Measurements from ENCODE around the gene MXD3. TPM values are rescaled to one million over a fixed set of nuclear protein-coding genes. Genes with fewer than 3 reads are reported as not detected.

The MXD3 gene
- total RNA-seq, 1 donor from 2014 or later, result 18.4 TPM

DNA sequence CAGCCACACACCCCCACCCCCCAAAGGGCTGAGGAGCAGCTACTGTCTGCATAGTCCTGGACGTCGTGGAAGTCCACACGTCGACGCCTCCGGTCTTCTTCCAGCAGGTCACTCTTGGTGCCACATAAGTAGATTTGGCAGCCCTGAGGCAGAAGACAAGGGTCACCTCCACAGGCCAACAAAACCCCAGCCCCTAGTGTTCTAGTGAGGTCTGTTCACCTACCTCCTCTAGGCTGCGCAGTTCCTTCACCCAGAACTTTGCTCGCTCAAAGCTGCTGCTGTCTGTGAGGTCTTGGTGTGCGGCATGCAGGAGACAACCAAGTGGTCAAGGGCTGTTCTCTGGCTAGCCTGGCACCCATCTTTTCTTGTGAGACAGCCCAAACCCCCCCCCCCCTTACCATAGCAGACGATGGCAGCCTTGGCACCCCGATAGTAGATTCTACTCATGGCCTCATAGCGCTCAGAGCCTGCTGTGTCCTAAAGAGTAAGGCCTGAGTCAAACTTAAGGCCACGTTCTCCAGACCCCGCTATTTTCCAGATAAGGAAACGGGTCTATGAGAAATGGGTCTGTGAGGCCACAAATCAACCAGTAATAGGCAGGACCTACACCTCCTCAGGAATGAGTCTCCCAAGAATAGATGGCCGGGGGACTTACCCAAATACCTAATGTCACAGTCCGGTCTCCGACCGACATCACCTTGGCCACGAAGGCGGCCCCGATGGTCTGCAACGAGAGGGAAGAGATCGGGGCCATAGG, 9.2 kb downstream of the MXD3 start:
- peak in 1 of 2 experiments; percentile 36 for DNase-seq (ENCODE audit: low spot score in 2 of 2, unreplicated experiment in 2 of 2)
- Mint-ChIP-seq H3K9me3 (no peaks in the 10 kb centered on the region), H3K4me3 (peak overlapping the region; percentile 90), H3K4me1 (peaks cover 45% of the 10 kb centered on the region), H3K27me3 (ENCODE audit: low read depth) (no peaks in the 10 kb centered on the region), H3K27ac (peak overlapping the region; percentile 98), H3K36me3 (peaks cover 10% of the 10 kb centered on the region)
- TF ChIP-seq, protein P1, sequence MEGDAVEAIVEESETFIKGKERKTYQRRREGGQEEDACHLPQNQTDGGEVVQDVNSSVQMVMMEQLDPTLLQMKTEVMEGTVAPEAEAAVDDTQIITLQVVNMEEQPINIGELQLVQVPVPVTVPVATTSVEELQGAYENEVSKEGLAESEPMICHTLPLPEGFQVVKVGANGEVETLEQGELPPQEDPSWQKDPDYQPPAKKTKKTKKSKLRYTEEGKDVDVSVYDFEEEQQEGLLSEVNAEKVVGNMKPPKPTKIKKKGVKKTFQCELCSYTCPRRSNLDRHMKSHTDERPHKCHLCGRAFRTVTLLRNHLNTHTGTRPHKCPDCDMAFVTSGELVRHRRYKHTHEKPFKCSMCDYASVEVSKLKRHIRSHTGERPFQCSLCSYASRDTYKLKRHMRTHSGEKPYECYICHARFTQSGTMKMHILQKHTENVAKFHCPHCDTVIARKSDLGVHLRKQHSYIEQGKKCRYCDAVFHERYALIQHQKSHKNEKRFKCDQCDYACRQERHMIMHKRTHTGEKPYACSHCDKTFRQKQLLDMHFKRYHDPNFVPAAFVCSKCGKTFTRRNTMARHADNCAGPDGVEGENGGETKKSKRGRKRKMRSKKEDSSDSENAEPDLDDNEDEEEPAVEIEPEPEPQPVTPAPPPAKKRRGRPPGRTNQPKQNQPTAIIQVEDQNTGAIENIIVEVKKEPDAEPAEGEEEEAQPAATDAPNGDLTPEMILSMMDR (IDR thresholded peaks at IDR 0.05; ENCODE audit: unreplicated experiment), result no peak

DNA sequence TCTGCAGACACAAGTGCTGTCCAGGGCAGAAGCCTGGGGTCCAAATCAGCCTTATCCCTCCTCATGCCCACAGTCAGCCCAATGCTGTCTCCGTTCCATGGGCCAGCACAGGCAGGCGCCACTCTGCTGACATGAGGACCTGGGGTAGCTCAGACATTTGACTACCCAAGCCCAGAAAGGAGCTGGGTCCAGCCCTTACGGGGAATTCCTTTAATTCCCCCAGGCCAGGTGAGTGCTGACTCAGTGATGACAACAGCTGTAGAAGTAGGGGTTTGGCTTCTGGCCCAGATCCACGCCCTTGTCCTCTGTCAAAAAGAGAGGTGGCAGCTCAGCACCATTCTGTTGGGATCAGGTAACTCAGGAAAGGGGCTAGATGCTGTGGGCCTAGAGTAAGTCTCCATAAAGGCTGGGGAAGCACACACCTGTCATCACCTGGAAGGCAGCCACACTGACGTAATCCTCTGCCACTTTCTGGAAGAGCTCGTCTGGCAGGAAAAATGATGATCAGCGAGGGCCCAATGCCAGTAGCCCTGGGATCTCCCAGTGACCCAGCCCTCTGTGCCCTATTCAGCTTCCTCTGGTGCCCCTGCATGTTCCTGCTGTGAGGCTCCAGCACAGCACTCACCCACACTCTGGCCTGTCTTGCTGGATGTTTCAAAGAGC, 10.1 kb downstream of the MXD3 start:
- Mint-ChIP-seq H3K9me3 (no peaks in the 10 kb centered on the region), H3K4me3 (peak overlapping the region; percentile 90), H3K27me3 (ENCODE audit: low read depth) (no peaks in the 10 kb centered on the region), H3K27ac (peak overlapping the region; percentile 98), H3K36me3 (peaks cover 8% of the 10 kb centered on the region), H3K4me1 (peaks cover 45% of the 10 kb centered on the region)
- TF ChIP-seq, protein P1 (IDR thresholded peaks at IDR 0.05; ENCODE audit: unreplicated experiment), result no peak
- no peak for DNase-seq (ENCODE audit: low spot score in 2 of 2, unreplicated experiment in 2 of 2)

DNA sequence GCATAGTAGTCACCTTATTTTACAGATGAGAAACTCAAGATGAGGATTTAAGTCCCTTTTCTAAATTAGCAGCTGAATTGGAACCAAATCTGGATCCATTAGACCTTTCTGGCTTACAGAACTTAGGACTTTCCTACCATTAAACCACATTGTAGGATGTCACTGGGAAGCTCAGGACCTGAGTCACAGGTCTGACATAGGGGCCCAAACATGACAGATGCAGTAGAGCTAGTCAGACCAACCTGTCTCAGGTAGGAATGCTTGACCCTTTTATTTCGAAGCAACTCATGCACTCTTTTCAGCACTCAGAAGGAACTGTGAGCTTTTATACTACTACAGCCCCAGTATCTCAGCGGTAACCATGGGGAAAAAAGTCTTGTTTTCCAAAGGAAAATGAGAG, 10.7 kb downstream of the MXD3 start:
- H3K4me3 Mint-ChIP-seq, result no peak overlapping the region
- peaks cover 45% of the 10 kb centered on the region for H3K4me1 Mint-ChIP-seq
- H3K9me3 Mint-ChIP-seq, result no peaks in the 10 kb centered on the region
- TF ChIP-seq, protein P1 (IDR thresholded peaks at IDR 0.05; ENCODE audit: unreplicated experiment), result no peak
- DNase-seq (ENCODE audit: low spot score in 2 of 2, unreplicated experiment in 2 of 2), result no peak
- H3K36me3 Mint-ChIP-seq, result peaks cover 5% of the 10 kb centered on the region
- H3K27ac Mint-ChIP-seq, result peak overlapping the region; percentile 98
- no peaks in the 10 kb centered on the region for H3K27me3 Mint-ChIP-seq (ENCODE audit: low read depth)

DNA sequence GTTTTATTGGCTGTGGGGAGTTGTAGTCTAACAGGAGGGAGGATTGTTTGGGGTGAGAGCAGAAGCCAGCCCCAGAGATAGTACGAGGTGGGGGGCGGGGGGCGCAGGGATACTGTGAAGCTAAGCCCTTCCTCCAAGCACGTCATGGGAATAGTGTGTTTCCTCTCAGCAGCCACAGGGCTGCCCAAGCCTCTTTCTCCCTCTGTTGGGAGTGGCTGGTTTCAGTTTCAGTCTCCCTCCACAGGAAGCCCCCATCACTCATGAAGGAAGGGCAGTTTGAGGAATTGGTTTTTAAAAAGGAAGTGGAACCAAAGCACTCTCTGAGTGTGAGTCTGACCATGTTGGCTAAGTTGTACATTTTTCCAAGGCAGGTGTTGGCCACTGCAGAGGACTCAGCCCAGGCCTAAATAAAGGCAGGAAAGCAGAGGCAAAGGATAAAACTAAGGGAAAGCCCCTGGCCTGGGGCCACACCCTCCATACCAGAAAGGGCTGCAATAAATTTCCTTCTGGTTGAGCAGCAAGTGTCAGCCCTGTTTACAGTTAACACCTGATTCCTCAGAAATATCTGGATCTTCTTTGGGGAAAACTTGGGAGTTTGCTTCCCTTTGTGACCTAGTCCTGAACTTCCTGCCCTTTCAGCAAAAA, 11.3 kb downstream of the MXD3 start:
- H3K4me1 Mint-ChIP-seq, result peaks cover 45% of the 10 kb centered on the region
- peaks cover 8% of the 10 kb centered on the region for H3K36me3 Mint-ChIP-seq
- no peaks in the 10 kb centered on the region for H3K27me3 Mint-ChIP-seq (ENCODE audit: low read depth)
- peak overlapping the region; percentile 98 for H3K27ac Mint-ChIP-seq
- no peak for DNase-seq (ENCODE audit: low spot score in 2 of 2, unreplicated experiment in 2 of 2)
- no peak overlapping the region for H3K4me3 Mint-ChIP-seq
- TF ChIP-seq, protein P1 (IDR thresholded peaks at IDR 0.05; ENCODE audit: unreplicated experiment), result no peak
- no peaks in the 10 kb centered on the region for H3K9me3 Mint-ChIP-seq

DNA sequence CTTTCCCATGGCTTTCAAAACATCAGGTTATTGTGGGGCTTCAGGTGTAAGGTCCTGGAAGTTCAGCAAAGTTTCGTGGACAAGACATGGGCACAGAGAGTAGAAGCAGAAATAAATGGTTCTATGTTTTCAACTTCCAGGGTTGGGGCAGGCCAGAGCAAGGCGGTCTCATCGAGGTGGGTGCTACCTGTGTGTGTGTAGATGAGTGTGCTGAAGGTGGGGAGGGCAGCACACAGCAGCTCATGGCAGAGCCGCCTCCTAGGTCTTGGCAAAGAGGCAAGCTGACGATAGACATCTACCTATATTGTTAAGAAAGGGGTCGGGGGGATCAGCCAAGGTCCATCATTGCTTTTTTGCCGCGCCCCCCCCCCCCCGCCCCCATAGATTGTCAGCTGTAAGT, 12.0 kb downstream of the MXD3 start:
- TF ChIP-seq, protein P1 (IDR thresholded peaks at IDR 0.05; ENCODE audit: unreplicated experiment), result no peak
- DNase-seq (ENCODE audit: low spot score in 2 of 2, unreplicated experiment in 2 of 2), result no peak
- no peak overlapping the region for H3K4me3 Mint-ChIP-seq
- no peaks in the 10 kb centered on the region for H3K9me3 Mint-ChIP-seq
- peaks cover 8% of the 10 kb centered on the region for H3K36me3 Mint-ChIP-seq
- no peaks in the 10 kb centered on the region for H3K27me3 Mint-ChIP-seq (ENCODE audit: low read depth)
- H3K27ac Mint-ChIP-seq, result peak overlapping the region; percentile 93
- peaks cover 42% of the 10 kb centered on the region for H3K4me1 Mint-ChIP-seq

All from mesothelial cell of epicardium (in vitro differentiated cells).